Measurements from ENCODE around the gene SPATA32. TPM values are rescaled to one million over a fixed set of nuclear protein-coding genes. Genes with fewer than 3 reads are reported as not detected.

Gene SPATA32
- total and polyA plus RNA-seq, 3 experiments from 2014 or later: 0.15 to 0.33 TPM; not detected in 1

DNA sequence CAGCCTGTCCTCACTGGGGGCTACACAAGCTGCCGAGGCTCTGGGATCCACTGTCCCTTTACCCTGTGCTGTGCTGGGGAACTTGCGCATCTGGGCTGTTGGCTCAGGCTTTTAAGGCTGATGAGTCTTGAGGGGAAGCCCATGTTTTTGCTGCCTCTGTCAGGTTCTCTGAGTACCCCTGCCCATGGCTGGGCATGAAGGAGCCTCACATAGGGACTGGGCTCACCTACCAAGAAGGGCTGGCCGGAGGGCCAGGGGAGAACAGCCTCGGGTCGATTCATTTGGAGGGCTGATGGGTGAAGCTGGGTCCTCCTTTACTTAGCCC lies 25.6 kb downstream of the SPATA32 start:
- CTCF ChIA-PET: interaction anchor here (1.4 to 13.0 kb wide), 12 partner anchors 12 to 148 kb away, joined by 3 to 409 read pairs (median 8); partner anchors contain the start of genes ACBD4, FMNL1 and MAP3K14
- no peaks in the 10 kb centered on the region for H3K9me3 Mint-ChIP-seq
- peaks cover 52 to 59% (median 58%) of the 10 kb centered on the region in 3 donors for H3K4me1 Mint-ChIP-seq
- H3K36me3 Mint-ChIP-seq: peaks cover 11 to 96% (median 27%) of the 10 kb centered on the region in 3 donors
- no peaks in the 10 kb centered on the region for H3K27me3 Mint-ChIP-seq
- peaks cover 57% of the 10 kb centered on the region for H3K36me3 ChIP-seq (ENCODE audit: insufficient read depth, low read length)
- H3K27ac ChIP-seq (ENCODE audit: low read depth, low read length): no peak overlapping the region
- POLR2A ChIA-PET: interaction anchor here (2.7 to 3.6 kb wide), 2 partner anchors 10 to 17 kb away, joined by 14 to 37 read pairs; no protein-coding TSS in a partner anchor
- peak overlapping the region in 3 of 8 donors; percentile 89 to 98 (median 92) for H3K27ac Mint-ChIP-seq
- peaks cover 29% of the 10 kb centered on the region for H3K4me1 ChIP-seq (ENCODE audit: insufficient read depth, low read length)
- H3K9me3 ChIP-seq (ENCODE audit: low read length): no peaks in the 10 kb centered on the region
- no peaks in the 10 kb centered on the region for H3K27me3 ChIP-seq (ENCODE audit: insufficient read depth, low read length, poor library complexity, severe bottlenecking)
- no peak overlapping the region for H3K4me3 Mint-ChIP-seq
- no peak overlapping the region for H3K4me3 ChIP-seq (ENCODE audit: low read length)
- no peak for DNase-seq

DNA sequence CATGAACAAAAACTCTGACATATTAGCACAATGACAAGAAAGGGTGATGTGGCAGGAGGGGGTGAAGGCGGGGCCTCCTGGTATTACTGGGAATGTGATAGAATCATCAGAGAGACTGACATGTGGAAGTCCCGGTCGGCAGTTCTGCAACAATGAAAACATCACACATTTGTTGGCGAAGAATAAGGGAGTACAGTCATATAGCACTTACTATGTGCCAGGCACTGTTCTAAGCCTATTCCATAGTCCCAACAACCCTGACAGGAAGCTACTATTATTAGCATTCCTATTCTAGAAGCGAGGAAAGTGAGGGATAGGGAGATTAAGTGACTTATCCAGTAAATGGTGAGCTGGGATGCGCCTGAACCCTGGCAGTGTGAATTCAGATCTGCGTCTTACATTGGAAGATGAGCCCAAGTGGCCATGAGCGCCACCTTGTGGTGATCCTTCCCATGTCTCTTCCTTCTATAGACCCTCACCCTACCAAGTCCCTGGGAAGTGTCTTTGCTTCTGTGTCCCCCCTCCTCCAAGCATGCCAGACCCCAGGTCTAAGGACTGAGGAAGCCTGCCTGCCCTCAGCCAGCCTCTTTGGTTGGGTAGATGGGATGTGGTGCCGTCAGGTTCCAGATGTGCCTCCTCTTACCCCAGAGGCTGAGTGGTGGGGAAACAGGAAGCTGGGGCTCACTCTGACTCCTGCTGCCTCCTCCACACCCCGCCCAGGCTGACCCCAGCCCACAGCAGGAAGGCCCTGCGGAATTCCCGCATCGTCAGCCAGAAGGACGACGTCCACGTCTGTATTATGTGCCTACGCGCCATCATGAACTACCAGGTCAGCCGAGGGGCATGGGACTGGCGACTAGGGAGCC lies 26.2 kb downstream of the SPATA32 start:
- H3K27ac ChIP-seq (ENCODE audit: low read depth, low read length): no peak overlapping the region
- CTCF ChIA-PET: interaction anchor here (0.6 to 13.0 kb wide), 20 partner anchors 10 to 163 kb away, joined by 3 to 409 read pairs (median 4); partner anchors contain the start of genes ACBD4, FMNL1 and MAP3K14
- no peaks in the 10 kb centered on the region for H3K9me3 Mint-ChIP-seq
- POLR2A ChIA-PET: interaction anchor here (0.8 to 3.6 kb wide), 4 partner anchors 9 to 16 kb away, joined by 3 to 37 read pairs (median 10); no protein-coding TSS in a partner anchor
- no peak overlapping the region for H3K4me3 ChIP-seq (ENCODE audit: low read length)
- H3K27ac Mint-ChIP-seq: peak overlapping the region; percentile 79 to 98 (median 90)
- H3K36me3 Mint-ChIP-seq: peaks cover 11 to 91% (median 27%) of the 10 kb centered on the region in 3 donors
- peaks cover 51% of the 10 kb centered on the region for H3K36me3 ChIP-seq (ENCODE audit: insufficient read depth, low read length)
- no peaks in the 10 kb centered on the region for H3K9me3 ChIP-seq (ENCODE audit: low read length)
- H3K4me1 Mint-ChIP-seq: peaks cover 54 to 63% (median 59%) of the 10 kb centered on the region in 3 donors
- DNase-seq: peak; percentile 69 to 84 (median 70)
- H3K27me3 Mint-ChIP-seq: no peaks in the 10 kb centered on the region
- H3K4me3 Mint-ChIP-seq: peak overlapping the region in 5 of 7 donors; percentile 24 to 72 (median 30)
- no peaks in the 10 kb centered on the region for H3K27me3 ChIP-seq (ENCODE audit: insufficient read depth, low read length, poor library complexity, severe bottlenecking)
- H3K4me1 ChIP-seq (ENCODE audit: insufficient read depth, low read length): peaks cover 35% of the 10 kb centered on the region

DNA sequence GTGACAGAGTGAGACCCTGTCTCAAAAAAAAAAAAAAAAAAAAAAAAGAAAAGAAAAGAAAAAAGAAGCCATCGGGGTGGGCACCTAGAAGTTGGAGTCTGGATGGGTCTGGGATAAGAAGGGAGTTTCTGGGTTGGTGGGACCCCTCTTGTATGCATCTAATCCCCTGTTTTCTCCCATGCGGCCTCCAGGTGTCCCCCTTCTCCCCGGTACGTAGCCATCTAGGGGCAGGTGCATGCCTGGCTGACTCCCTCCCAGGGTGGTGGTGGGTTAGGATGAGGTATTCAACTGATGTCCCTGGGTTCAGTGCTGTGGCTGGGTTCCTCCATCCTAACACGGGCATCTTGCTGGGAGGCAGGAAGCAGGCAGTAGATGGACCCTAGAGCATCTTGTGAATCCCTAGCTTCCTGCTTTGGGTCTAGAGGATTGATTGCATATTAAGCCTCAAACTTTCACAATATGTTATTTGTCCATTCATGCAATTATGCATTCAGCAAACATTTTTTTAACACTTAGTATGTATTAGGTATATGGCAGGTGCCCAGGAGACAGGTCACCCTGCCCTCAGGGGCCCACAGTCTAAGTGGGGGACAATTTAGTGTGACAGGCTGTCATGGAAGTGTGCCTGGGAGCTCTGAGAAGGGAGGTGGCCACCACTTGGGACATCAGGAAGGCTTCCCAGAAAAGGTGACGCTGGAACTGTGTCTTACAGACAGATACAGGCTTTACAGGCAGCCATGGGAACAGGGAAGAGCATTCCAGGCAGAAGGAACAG lies 27.1 kb downstream of the SPATA32 start:
- no peaks in the 10 kb centered on the region for H3K27me3 ChIP-seq (ENCODE audit: insufficient read depth, low read length, poor library complexity, severe bottlenecking)
- POLR2A ChIA-PET: interaction anchor here (0.6 to 3.6 kb wide), 5 partner anchors 8 to 15 kb away, joined by 3 to 37 read pairs (median 6); no protein-coding TSS in a partner anchor
- H3K27ac ChIP-seq (ENCODE audit: low read depth, low read length): no peak overlapping the region
- H3K9me3 ChIP-seq (ENCODE audit: low read length): no peaks in the 10 kb centered on the region
- Mint-ChIP-seq H3K36me3 (peaks cover 11 to 89% (median 25%) of the 10 kb centered on the region in 3 donors), H3K4me1 (peaks cover 60 to 71% (median 67%) of the 10 kb centered on the region in 3 donors), H3K4me3 (peak overlapping the region in 5 of 7 donors; percentile 2 to 60 (median 25)), H3K27ac (peak overlapping the region; percentile 79 to 98 (median 91)), H3K9me3 (no peaks in the 10 kb centered on the region), H3K27me3 (no peaks in the 10 kb centered on the region)
- DNase-seq: peak in 3 of 5 donors; percentile 46 to 67 (median 63)
- CTCF ChIA-PET: interaction anchor here (0.6 to 13.0 kb wide), 20 partner anchors 10 to 163 kb away, joined by 3 to 409 read pairs (median 4); partner anchors contain the start of genes ACBD4, FMNL1 and MAP3K14
- peaks cover 46% of the 10 kb centered on the region for H3K36me3 ChIP-seq (ENCODE audit: insufficient read depth, low read length)
- peaks cover 43% of the 10 kb centered on the region for H3K4me1 ChIP-seq (ENCODE audit: insufficient read depth, low read length)
- H3K4me3 ChIP-seq (ENCODE audit: low read length): no peak overlapping the region

DNA sequence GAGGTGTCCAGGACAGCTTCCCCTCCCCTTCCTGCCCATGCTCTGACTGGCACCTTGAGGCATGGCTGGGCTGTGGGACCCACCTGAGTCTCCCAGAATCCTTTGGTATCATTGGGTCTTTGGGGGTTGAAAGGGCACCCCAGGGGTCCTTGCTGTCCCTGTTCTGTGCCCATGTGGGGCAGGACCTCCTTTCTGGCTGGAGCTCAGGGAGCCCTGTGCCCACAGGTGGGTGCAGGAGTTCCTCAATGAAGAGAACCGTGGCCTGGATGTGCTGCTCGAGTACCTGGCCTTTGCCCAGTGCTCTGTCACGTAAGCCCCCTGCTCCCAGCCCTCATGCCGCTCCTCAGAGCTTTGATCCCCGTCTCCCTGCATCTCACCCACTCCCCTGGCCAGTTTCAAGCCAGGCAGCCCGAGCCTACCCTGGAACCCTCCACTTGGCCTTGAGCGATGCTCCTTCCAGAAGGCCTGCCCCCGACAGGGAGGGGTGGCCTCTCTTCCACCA lies 28.4 kb downstream of the SPATA32 start:
- H3K36me3 Mint-ChIP-seq: peaks cover 6 to 83% (median 18%) of the 10 kb centered on the region in 3 donors

DNA sequence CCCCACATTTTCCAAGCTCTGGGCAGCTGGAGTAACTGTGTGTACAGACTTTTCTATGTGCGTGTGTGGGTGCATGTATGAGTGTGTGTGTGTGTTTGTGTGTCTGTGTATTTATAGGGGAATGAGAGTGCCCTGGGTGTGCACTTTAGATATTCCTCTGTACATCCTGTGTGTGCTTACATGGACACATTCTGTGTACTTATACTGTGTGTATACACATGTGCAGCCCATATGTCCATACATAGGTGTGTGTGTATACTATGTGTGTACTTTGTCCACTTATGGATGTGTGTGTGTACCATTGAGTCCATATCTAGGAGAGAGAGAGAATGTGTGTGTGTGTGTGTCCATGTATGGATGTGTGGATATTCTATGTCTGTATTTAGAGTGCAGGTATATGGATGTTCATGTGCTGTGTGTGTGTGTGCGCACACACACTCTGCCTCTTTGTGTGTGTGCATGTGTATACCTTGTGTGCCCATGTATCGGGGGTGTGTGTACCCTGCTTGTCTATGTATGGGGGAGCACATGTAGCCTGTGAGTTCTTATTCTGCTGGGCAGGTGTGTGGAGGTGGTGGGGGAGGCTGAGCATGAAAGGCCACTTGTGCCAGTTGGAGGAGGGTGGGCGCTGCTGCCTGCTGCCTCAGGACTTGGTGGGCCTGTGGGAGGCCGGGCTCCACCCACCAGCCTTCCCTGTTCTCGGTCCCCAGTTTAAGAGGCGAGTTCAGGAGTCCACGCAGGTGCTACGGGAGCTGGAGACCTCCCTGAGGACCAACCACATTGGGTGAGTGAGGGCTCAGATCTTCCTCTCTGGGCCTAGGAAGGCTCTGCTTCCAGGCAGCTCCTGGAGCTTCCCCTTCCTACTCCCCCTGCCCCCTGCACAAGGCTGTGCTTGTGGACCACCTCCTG lies 29.1 kb downstream of the SPATA32 start:
- POLR2A ChIA-PET: interaction anchor here (1.2 to 4.0 kb wide), 2 partner anchors 10 to 12 kb away, joined by 4 to 36 read pairs; partner anchors contain the start of gene FMNL1
- Mint-ChIP-seq H3K27me3 (peaks cover 0 to 2% of the 10 kb centered on the region in 2 donors), H3K36me3 (peaks cover 2 to 76% (median 13%) of the 10 kb centered on the region in 3 donors), H3K9me3 (no peaks in the 10 kb centered on the region), H3K27ac (peak overlapping the region; percentile 54 to 98 (median 89)), H3K4me1 (peaks cover 69 to 83% (median 74%) of the 10 kb centered on the region in 3 donors), H3K4me3 (peak overlapping the region in 5 of 7 donors; percentile 15 to 54 (median 18))
- DNase-seq: no peak
- CTCF ChIA-PET: interaction anchor here (0.9 to 13.0 kb wide), 9 partner anchors 10 to 152 kb away, joined by 3 to 409 read pairs (median 11); partner anchors contain the start of genes ACBD4, FMNL1 and HEXIM1
- Histone ChIP-seq H3K4me1 (ENCODE audit: insufficient read depth, low read length) (peaks cover 63% of the 10 kb centered on the region), H3K27ac (ENCODE audit: low read depth, low read length) (no peak overlapping the region), H3K27me3 (ENCODE audit: insufficient read depth, low read length, poor library complexity, severe bottlenecking) (no peaks in the 10 kb centered on the region), H3K36me3 (ENCODE audit: insufficient read depth, low read length) (peaks cover 25% of the 10 kb centered on the region), H3K4me3 (ENCODE audit: low read length) (no peak overlapping the region), H3K9me3 (ENCODE audit: low read length) (no peaks in the 10 kb centered on the region)

More for the DNA sequence above, 28.4 kb downstream of the SPATA32 start:
- ChIA-PET CTCF (interaction anchor here (0.9 to 13.0 kb wide), 6 partner anchors 13 to 151 kb away, joined by 3 to 409 read pairs (median 22); partner anchors contain the start of genes ACBD4 and FMNL1), POLR2A (interaction anchor here (3.6 kb wide), 1 partner anchor 14 kb away, joined by 37 read pairs; no protein-coding TSS in a partner anchor)
- Histone ChIP-seq H3K27me3 (ENCODE audit: insufficient read depth, low read length, poor library complexity, severe bottlenecking) (no peaks in the 10 kb centered on the region), H3K9me3 (ENCODE audit: low read length) (no peaks in the 10 kb centered on the region), H3K4me3 (ENCODE audit: low read length) (no peak overlapping the region), H3K27ac (ENCODE audit: low read depth, low read length) (no peak overlapping the region), H3K36me3 (ENCODE audit: insufficient read depth, low read length) (peaks cover 32% of the 10 kb centered on the region), H3K4me1 (ENCODE audit: insufficient read depth, low read length) (peaks cover 56% of the 10 kb centered on the region)
- H3K9me3 Mint-ChIP-seq: no peaks in the 10 kb centered on the region
- H3K27ac Mint-ChIP-seq: peak overlapping the region; percentile 13 to 98 (median 91)
- peaks cover 65 to 77% (median 75%) of the 10 kb centered on the region in 3 donors for H3K4me1 Mint-ChIP-seq
- H3K27me3 Mint-ChIP-seq: peaks cover 0 to 2% of the 10 kb centered on the region in 2 donors
- peak overlapping the region in 1 of 7 donors; percentile 49 for H3K4me3 Mint-ChIP-seq
- no peak for DNase-seq

DNA sequence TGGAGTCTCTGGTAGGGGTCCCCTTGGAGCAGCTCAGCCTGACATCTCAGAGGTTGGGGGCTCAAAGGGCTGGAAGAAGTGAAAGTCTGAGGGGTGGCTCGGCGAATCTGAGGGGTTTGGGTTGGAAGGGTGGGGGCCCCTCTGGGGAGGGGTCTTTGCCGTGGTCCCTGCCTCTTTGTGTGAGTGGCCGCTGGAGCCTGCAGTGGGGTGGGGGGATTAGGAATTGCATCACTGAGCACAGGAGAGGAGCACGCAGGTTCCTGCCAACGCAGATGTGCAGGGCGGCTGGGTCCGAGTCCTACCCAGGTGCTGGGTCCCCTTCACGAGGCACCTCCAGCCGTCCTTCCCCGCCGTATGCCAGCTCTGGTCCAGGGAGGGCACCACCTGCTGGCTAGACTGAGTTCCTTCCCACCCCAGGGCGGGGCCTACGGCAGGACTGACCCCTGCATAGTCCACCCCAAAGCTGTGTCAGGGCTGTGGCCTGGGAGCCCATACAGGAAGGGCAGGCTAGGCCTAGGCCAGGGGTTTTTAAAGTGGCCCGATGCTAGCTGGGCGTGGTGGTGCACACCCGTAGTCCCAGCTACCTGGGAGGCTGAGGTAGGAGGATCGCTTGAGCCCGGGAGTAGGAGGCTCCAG lies 30.3 kb downstream of the SPATA32 start:
- ChIA-PET POLR2A (interaction anchor here (1.0 to 4.0 kb wide), 4 partner anchors 9 to 24 kb away, joined by 3 to 36 read pairs (median 4); partner anchors contain the start of gene FMNL1), CTCF (interaction anchor here (1.0 to 13.0 kb wide), 9 partner anchors 11 to 153 kb away, joined by 3 to 409 read pairs (median 11); partner anchors contain the start of genes ACBD4, FMNL1 and HEXIM1)
- H3K9me3 ChIP-seq (ENCODE audit: low read length): no peaks in the 10 kb centered on the region
- no peak overlapping the region for H3K27ac ChIP-seq (ENCODE audit: low read depth, low read length)
- Mint-ChIP-seq H3K27me3 (peaks cover 0 to 2% of the 10 kb centered on the region in 2 donors), H3K4me1 (peaks cover 77 to 91% (median 77%) of the 10 kb centered on the region in 3 donors), H3K9me3 (no peaks in the 10 kb centered on the region), H3K36me3 (peaks cover 0 to 69% (median 8%) of the 10 kb centered on the region in 3 donors), H3K27ac (peak overlapping the region; percentile 54 to 100 (median 90)), H3K4me3 (peak overlapping the region in 3 of 7 donors; percentile 20 to 59 (median 36))
- peaks cover 75% of the 10 kb centered on the region for H3K4me1 ChIP-seq (ENCODE audit: insufficient read depth, low read length)
- H3K36me3 ChIP-seq (ENCODE audit: insufficient read depth, low read length): peaks cover 15% of the 10 kb centered on the region
- no peak for DNase-seq
- H3K4me3 ChIP-seq (ENCODE audit: low read length): no peak overlapping the region
- H3K27me3 ChIP-seq (ENCODE audit: insufficient read depth, low read length, poor library complexity, severe bottlenecking): no peaks in the 10 kb centered on the region

Measured in CD8-positive, alpha-beta memory T cell (primary cell).